OCI-LY7 (cell line): Measurements from ENCODE around the gene REST. TPM values are rescaled to one million over a fixed set of nuclear protein-coding genes. Genes with fewer than 3 reads are reported as not detected.

ENCODE experiments used
- Bru-seq: library from RNA; stranded (reverse); fragments of 400-500 nt; gene quantifications from one replicate; lab custom pipeline; 2021; lab: Mats Ljungman, UMichigan
- BruChase-seq, 2 experiments: library from RNA; stranded (reverse); fragments of 400-500 nt; gene quantifications; one replicate each; lab custom pipeline; 2021; lab: Mats Ljungman, UMichigan
- BruUV-seq: library from RNA; stranded (reverse); fragments of 400-500 nt; replicated peaks from 2 replicates; lab custom pipeline; 2021; lab: Mats Ljungman, UMichigan
- CTCF ChIA-PET: fragments of 300-600 bp; sonication (Branson Sonifier 250); formaldehyde crosslinking; loops from one replicate; lab custom pipeline; 2022; ENCODE audit warnings: antibody characterized with exemption; ENCODE audit not compliant: unreplicated experiment; lab: Charles Lee
- POLR2A ChIA-PET: fragments of 300-600 bp; sonication (Branson Sonifier 250); formaldehyde crosslinking; loops from one replicate; lab custom pipeline; 2022; ENCODE audit warnings: antibody characterized with exemption; lab: Charles Lee
- DNase-seq: peaks from one replicate; pipeline ENCODE4 v3.0.0-alpha.2; 2015; ENCODE audit warnings: low spot score
- H2AFZ ChIP-seq: fragments of 200-600 bp; sonication (generic), shearing (Covaris generic); 2 replicates; pipeline ENCODE4 v1.6.1; 2014; ENCODE audit warnings: mild to moderate bottlenecking, antibody characterized with exemption, low read length, moderate library complexity
- H3K27ac ChIP-seq: fragments of 200-600 bp; sonication (generic); 2 replicates; pipeline ENCODE4 v1.5.1; 2014; ENCODE audit warnings: mixed run types, low read depth, mild to moderate bottlenecking, moderate library complexity, low read length, inconsistent platforms; ENCODE audit not compliant: poor library complexity, severe bottlenecking
- H3K36me3 ChIP-seq: fragments of 200-600 bp; sonication (generic); 2 replicates; pipeline ENCODE4 v1.6.1; 2014; ENCODE audit warnings: mild to moderate bottlenecking, antibody characterized with exemption, low read length, moderate library complexity, mixed read lengths; ENCODE audit not compliant: insufficient read depth
- H3K4me1 ChIP-seq: fragments of 200-600 bp; sonication (generic); 2 replicates; pipeline ENCODE4 v1.5.1; 2014; ENCODE audit warnings: mild to moderate bottlenecking, low read length; ENCODE audit not compliant: insufficient read depth, poor library complexity, severe bottlenecking
- H3K4me2 ChIP-seq: fragments of 200-600 bp; sonication (generic); 2 replicates; pipeline ENCODE4 v1.6.1; 2014; ENCODE audit warnings: mild to moderate bottlenecking, low read length
- H3K4me3 ChIP-seq: fragments of 200-600 bp; sonication (generic); 2 replicates; pipeline ENCODE4 v1.5.1; 2014; ENCODE audit warnings: mild to moderate bottlenecking, low read depth, low read length; ENCODE audit not compliant: poor library complexity, severe bottlenecking
- H3K79me2 ChIP-seq: fragments of 200-600 bp; sonication (generic); 2 replicates; pipeline ENCODE4 v1.6.1; 2016; ENCODE audit warnings: low read depth, mild to moderate bottlenecking, low read length, moderate library complexity, mixed read lengths; ENCODE audit not compliant: insufficient read depth
- H3K9me2 ChIP-seq: fragments of 200-600 bp; sonication (generic); 2 replicates; pipeline ENCODE4 v1.6.1; 2016; ENCODE audit warnings: mild to moderate bottlenecking, low read length, mixed read lengths; ENCODE audit not compliant: insufficient read depth
- H3K9me3 ChIP-seq: fragments of 200-600 bp; sonication (generic); 2 replicates; pipeline ENCODE4 v1.6.1; 2014; ENCODE audit warnings: mild to moderate bottlenecking, mixed run types, low read length, mixed read lengths
- H4K20me1 ChIP-seq: fragments of 200-600 bp; sonication (generic); 2 replicates; pipeline ENCODE4 v1.6.1; 2014; ENCODE audit warnings: mild to moderate bottlenecking, antibody characterized with exemption, low read length, moderate library complexity, mixed read lengths; ENCODE audit not compliant: insufficient read depth
- EZH2phosphoT487 ChIP-seq: fragments of 200-600 bp; sonication (generic); IDR thresholded peaks from 2 replicates; pipeline ENCODE4 v1.6.1; 2018; ENCODE audit warnings: low read depth, borderline replicate concordance, mild to moderate bottlenecking, mixed run types, antibody characterized with exemption, low read length, moderate library complexity, mixed read lengths
- intact Hi-C: fragments of 100-400 bp; cut with micrococcal nuclease; formaldehyde crosslinking; loops from one replicate; pipeline ENCODE4 v1.10.0; 2022; ENCODE audit not compliant: unreplicated experiment
- long read RNA-seq: library from polyadenylated mRNA; stranded (forward); transcript quantifications from one replicate; pipeline ENCODE4 v2.0.0, GENCODE V29; 2022
- total RNA-seq, 2 experiments: library from RNA; depleted of rRNA in 1 of 2; stranded (reverse); fragments of >200 nt in 1 of 2; shearing (Covaris generic) in 1 of 2; gene quantifications; 2 replicates each; pipeline ENCODE4 v1.2.3, GENCODE V29; 2014 to 2022
- TF ChIP-seq, protein P1 (sequence below): fragments of 200-600 bp; sonication (generic); conservative IDR thresholded peaks from 2 replicates; pipeline ENCODE4 v1.5.1; 2014; ENCODE audit warnings: mild to moderate bottlenecking, antibody characterized with exemption, low read length, moderate library complexity, mixed read lengths

The REST gene, protein sequence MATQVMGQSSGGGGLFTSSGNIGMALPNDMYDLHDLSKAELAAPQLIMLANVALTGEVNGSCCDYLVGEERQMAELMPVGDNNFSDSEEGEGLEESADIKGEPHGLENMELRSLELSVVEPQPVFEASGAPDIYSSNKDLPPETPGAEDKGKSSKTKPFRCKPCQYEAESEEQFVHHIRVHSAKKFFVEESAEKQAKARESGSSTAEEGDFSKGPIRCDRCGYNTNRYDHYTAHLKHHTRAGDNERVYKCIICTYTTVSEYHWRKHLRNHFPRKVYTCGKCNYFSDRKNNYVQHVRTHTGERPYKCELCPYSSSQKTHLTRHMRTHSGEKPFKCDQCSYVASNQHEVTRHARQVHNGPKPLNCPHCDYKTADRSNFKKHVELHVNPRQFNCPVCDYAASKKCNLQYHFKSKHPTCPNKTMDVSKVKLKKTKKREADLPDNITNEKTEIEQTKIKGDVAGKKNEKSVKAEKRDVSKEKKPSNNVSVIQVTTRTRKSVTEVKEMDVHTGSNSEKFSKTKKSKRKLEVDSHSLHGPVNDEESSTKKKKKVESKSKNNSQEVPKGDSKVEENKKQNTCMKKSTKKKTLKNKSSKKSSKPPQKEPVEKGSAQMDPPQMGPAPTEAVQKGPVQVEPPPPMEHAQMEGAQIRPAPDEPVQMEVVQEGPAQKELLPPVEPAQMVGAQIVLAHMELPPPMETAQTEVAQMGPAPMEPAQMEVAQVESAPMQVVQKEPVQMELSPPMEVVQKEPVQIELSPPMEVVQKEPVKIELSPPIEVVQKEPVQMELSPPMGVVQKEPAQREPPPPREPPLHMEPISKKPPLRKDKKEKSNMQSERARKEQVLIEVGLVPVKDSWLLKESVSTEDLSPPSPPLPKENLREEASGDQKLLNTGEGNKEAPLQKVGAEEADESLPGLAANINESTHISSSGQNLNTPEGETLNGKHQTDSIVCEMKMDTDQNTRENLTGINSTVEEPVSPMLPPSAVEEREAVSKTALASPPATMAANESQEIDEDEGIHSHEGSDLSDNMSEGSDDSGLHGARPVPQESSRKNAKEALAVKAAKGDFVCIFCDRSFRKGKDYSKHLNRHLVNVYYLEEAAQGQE
- total RNA-seq (2014; rRNA removed; shearing (Covaris generic)) (26.7 and 27.3 TPM in 2 replicates), total RNA-seq (2022) (39.2 and 41.8 TPM in 2 replicates), Bru-seq, nascent RNA (percentile 81 among the genes with signal in this experiment), BruChase-seq, experiment 1, labeled RNA remaining after a 6-hour chase (percentile 70 among the genes with signal in this experiment), BruChase-seq, experiment 2, labeled RNA remaining after a 2-hour chase (percentile 92 among the genes with signal in this experiment)
- long read RNA-seq, full-length matches to known transcripts = 12 of 45 reads
- long read RNA-seq, partial matches to known transcripts = 2 of 45 reads
- long read RNA-seq, other reads (novel, unspliced or antisense) = 31 of 45 reads

DNA sequence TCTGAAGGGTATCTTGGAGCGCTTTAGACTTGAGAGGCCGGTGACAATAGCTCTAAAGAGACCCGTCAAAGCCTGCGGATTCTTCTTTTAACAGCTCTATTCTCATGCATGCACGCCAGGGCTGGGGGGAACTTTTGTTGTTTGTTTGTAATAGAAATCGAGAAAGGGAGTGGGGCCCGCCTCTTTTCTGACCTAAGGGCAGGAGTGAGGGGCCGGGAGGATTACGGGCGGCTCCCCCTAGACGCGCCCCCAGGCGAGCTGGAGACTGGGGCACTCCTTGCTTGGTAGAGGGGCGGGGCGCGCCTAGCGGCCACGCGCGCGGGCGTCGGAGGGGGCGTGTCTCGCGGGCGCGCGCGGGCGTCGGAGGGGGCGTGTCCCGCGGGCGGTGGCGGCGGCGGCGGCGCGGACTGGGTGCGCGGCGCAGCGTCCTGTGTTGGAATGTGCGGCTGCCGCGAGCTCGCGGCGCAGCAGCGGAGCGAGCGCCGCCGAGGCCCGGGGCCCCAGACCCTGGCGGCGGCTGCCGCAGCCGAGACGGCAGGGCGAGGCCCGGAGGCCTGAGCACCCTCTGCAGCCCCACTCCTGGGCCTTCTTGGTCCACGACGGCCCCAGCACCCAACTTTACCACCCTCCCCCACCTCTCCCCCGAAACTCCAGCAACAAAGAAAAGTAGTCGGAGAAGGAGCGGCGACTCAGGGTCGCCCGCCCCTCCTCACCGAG, at the start of gene REST:
REST (plus strand) TSS at position 412 of the 717 bp plus-strand sequence. CDS start 2,739 bp downstream, outside the sequence.
- intact Hi-C loops = loop anchor here (2.0 to 5.0 kb wide), 3 partner anchors 473 to 960 kb away; partner anchors contain the start of genes AASDH, CEP135 and PPAT
- TF ChIP-seq EZH2phosphoT487 = no peak
- TF ChIP-seq, protein P1, sequence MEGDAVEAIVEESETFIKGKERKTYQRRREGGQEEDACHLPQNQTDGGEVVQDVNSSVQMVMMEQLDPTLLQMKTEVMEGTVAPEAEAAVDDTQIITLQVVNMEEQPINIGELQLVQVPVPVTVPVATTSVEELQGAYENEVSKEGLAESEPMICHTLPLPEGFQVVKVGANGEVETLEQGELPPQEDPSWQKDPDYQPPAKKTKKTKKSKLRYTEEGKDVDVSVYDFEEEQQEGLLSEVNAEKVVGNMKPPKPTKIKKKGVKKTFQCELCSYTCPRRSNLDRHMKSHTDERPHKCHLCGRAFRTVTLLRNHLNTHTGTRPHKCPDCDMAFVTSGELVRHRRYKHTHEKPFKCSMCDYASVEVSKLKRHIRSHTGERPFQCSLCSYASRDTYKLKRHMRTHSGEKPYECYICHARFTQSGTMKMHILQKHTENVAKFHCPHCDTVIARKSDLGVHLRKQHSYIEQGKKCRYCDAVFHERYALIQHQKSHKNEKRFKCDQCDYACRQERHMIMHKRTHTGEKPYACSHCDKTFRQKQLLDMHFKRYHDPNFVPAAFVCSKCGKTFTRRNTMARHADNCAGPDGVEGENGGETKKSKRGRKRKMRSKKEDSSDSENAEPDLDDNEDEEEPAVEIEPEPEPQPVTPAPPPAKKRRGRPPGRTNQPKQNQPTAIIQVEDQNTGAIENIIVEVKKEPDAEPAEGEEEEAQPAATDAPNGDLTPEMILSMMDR = no peak
- BruUV-seq = no TSS peak
- ChIA-PET CTCF (no interaction called here), POLR2A (interaction anchor here (0.6 to 3.9 kb wide), 7 partner anchors 9 to 484 kb away, joined by 3 to 43 read pairs (median 4); partner anchors contain the start of genes NOA1 and POLR2B)
- Histone ChIP-seq H3K79me2 (peaks cover 35% of the 10 kb centered on the region), H3K4me3 (peak within 1 kb of the TSS; percentile 84), H3K27ac (peak within 1 kb of the TSS; percentile 89), H3K36me3 (peaks cover 18% of the 10 kb centered on the region), H3K4me1 (peaks cover 37% of the 10 kb centered on the region), H4K20me1 (no peaks in the 10 kb centered on the region), H3K9me2 (no peaks in the 10 kb centered on the region), H3K4me2 (peak within 1 kb of the TSS; percentile 82), H3K9me3 (no peaks in the 10 kb centered on the region), H2AFZ (peak within 1 kb of the TSS; percentile 49; the same call in 1 of the 2 replicates)
- DNase-seq = peak; percentile 86

DNA sequence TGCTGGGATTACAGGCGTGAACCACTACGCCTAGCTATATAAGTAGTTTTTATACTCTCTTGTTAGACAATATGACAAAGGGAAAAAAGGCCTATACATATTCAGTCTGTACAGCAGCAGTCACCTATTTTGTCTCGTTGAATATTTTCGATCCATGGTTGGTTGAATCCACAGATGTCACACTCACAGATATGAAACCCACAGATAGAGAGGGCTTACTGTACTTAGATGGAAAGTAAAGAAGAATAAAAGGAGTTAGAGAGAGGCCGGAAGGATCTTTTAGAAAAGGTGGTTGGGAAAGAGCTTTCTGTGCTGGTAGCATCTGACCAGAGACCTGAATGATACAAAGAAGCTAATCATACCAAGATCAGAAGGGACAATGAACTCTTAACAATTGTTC, 47.9 kb upstream of the REST start:
- H3K79me2 ChIP-seq = no peaks in the 10 kb centered on the region
- no peak for DNase-seq
- H3K27ac ChIP-seq = no peak overlapping the region
- H4K20me1 ChIP-seq = no peaks in the 10 kb centered on the region
- ChIA-PET CTCF (interaction anchor here (1.0 kb wide), 1 partner anchor 11 kb away, joined by 3 read pairs; no protein-coding TSS in a partner anchor), POLR2A (interaction anchor here (0.9 to 1.1 kb wide), 3 partner anchors 10 to 93 kb away, joined by 3 to 4 read pairs (median 3); no protein-coding TSS in a partner anchor)
- H3K9me3 ChIP-seq = no peaks in the 10 kb centered on the region
- no peak overlapping the region for H2AFZ ChIP-seq
- no peaks in the 10 kb centered on the region for H3K36me3 ChIP-seq
- H3K4me3 ChIP-seq = no peak overlapping the region
- no peak for TF ChIP-seq EZH2phosphoT487
- TF ChIP-seq, protein P1 = no peak
- no peaks in the 10 kb centered on the region for H3K9me2 ChIP-seq
- no peaks in the 10 kb centered on the region for H3K4me1 ChIP-seq
- no TSS peak for BruUV-seq
- intact Hi-C loops = no loop called here
- no peak overlapping the region for H3K4me2 ChIP-seq
